Measurements from ENCODE around the gene ARHGAP1. TPM values are rescaled to one million over a fixed set of nuclear protein-coding genes. Genes with fewer than 3 reads are reported as not detected.

The ARHGAP1 gene
- total and polyA plus RNA-seq, 2 of the 4 experiments (the other 2 are of a cell fraction), result 46.6 to 78.8 TPM

GRCh38 chr11:46643531-46643930, 56.9 kb downstream of the ARHGAP1 start:
- H2AFZ ChIP-seq (replicated peaks; ENCODE audit: low read length, poor library complexity), result no peak overlapping the region
- no CpG with 5 or more reads among the region's 3 CpGs for WGBS, 2 experiments (ENCODE audit: extremely low coverage in 2 of 2, insufficient read length in 1 of 2)
- ChIA-PET CTCF (interaction anchor here (0.6 to 1.2 kb wide), 3 partner anchors 32 to 141 kb away, joined by 3 to 10 read pairs (median 3); no protein-coding TSS in a partner anchor), POLR2A (ENCODE audit: unreplicated experiment) (no interaction called here)
- H2AK5ac ChIP-seq (ENCODE audit: low read depth, low read length), result no peak overlapping the region
- H3K27ac ChIP-seq (ENCODE audit: insufficient read depth, low read length), result no peak overlapping the region
- H3K36me3 ChIP-seq (ENCODE audit: control insufficient read depth, insufficient read depth, low read length), result peaks cover 17% of the 10 kb centered on the region
- no peak overlapping the region for H4K5ac ChIP-seq (ENCODE audit: low read depth, low read length)
- dilution Hi-C loops (cut with HindIII; ENCODE audit: low sequenced_read_pairs, unreplicated experiment), result no loop called here
- no peaks in the 10 kb centered on the region for H4K20me1 ChIP-seq (ENCODE audit: insufficient read depth, low read length)
- H3K56ac ChIP-seq (ENCODE audit: extremely low read depth, insufficient read depth, low read length), result no peak overlapping the region
- H4K91ac ChIP-seq (ENCODE audit: insufficient read depth, low read depth, low read length), result no peak overlapping the region
- no peak for DNase-seq
- no peak overlapping the region for H3K23ac ChIP-seq (ENCODE audit: low read depth, low read length)
- H3K9me3 ChIP-seq (ENCODE audit: control insufficient read depth, insufficient read depth, low read length), result peaks cover 2% of the 10 kb centered on the region; the same call in 1 of the 2 replicates
- TF ChIP-seq CTCF (conservative IDR thresholded peaks at IDR 0.05; ENCODE audit: low read depth, low read length) (no peak), MAZ (IDR thresholded peaks at IDR 0.05; ENCODE audit: borderline replicate concordance, low read depth, low read length) (no peak), RAD21 (IDR thresholded peaks at IDR 0.05; ENCODE audit: low read length) (no peak), FOS (IDR thresholded peaks at IDR 0.05; ENCODE audit: low read depth, low read length) (no peak), BHLHE40 (IDR thresholded peaks at IDR 0.05; ENCODE audit: low read depth, low read length) (no peak), CHD1 (IDR thresholded peaks at IDR 0.05; ENCODE audit: low read depth, low read length) (no peak), POLR2A (IDR thresholded peaks at IDR 0.05; ENCODE audit: low read depth, low read length) (no peak), RFX5 (IDR thresholded peaks at IDR 0.05; ENCODE audit: low read depth, low read length) (no peak), RCOR1 (IDR thresholded peaks at IDR 0.05; ENCODE audit: insufficient replicate concordance, low read length) (no peak), CEBPB (IDR thresholded peaks at IDR 0.05; ENCODE audit: low read depth, low read length) (no peak), USF2 (IDR thresholded peaks at IDR 0.05; ENCODE audit: low read depth, low read length) (no peak), NFE2L2 (IDR thresholded peaks at IDR 0.05; ENCODE audit: low read depth, low read length) (no peak), SMC3 (IDR thresholded peaks at IDR 0.05; ENCODE audit: low read depth, low read length) (no peak), ELK1 (IDR thresholded peaks at IDR 0.05; ENCODE audit: borderline replicate concordance, low read depth, low read length) (no peak)
- H3K9ac ChIP-seq (ENCODE audit: low read depth, low read length), result no peak overlapping the region
- no peak overlapping the region for H2BK5ac ChIP-seq (ENCODE audit: low read depth, low read length, poor library complexity, severe bottlenecking)
- in situ Hi-C loops (cut with MboI; ENCODE audit: low sequenced_read_pairs), result no loop called here
- H2BK20ac ChIP-seq (ENCODE audit: low read depth, low read length), result no peak overlapping the region
- H3K9me1 ChIP-seq (ENCODE audit: insufficient read depth, low read length), result no peaks in the 10 kb centered on the region
- no peak overlapping the region for H3K14ac ChIP-seq (replicated peaks; ENCODE audit: low read depth, low read length)
- H2BK120ac ChIP-seq (ENCODE audit: low read depth, low read length), result no peak overlapping the region
- no peaks in the 10 kb centered on the region for H3K27me3 ChIP-seq (ENCODE audit: control insufficient read depth, insufficient read depth, low read length)
- no peak overlapping the region for H3K4me2 ChIP-seq (ENCODE audit: low read depth, low read length)
- no peak overlapping the region for H3K18ac ChIP-seq (ENCODE audit: low read depth, low read length)
- peaks cover 6% of the 10 kb centered on the region for H3K4me1 ChIP-seq (ENCODE audit: control insufficient read depth, insufficient read depth, low read length)
- H4K8ac ChIP-seq (ENCODE audit: low read depth in 2 of 2, low read length in 2 of 2), result no peak overlapping the region
- H3K4ac ChIP-seq (ENCODE audit: low read depth, low read length), result no peak overlapping the region
- peaks cover 24 to 46% of the 10 kb centered on the region in 2 experiments for H3K79me1 ChIP-seq (ENCODE audit: low read depth in 1 of 2, low read length in 2 of 2)
- no peak overlapping the region for H2BK15ac ChIP-seq (ENCODE audit: low read depth, low read length)
- intact Hi-C loops (cut with micrococcal nuclease), result no loop called here
- no peak for ATAC-seq (ENCODE audit: low read depth)
- BruUV-seq (replicated peaks), result no TSS peak
- H3K4me3 ChIP-seq (ENCODE audit: insufficient read depth, low read depth, low read length), result no peak overlapping the region
- no peak overlapping the region for H2AK9ac ChIP-seq (replicated peaks; ENCODE audit: low read depth, low read length, poor library complexity)
